Measurements from ENCODE around the gene PPT2.

The PPT2 gene, protein sequence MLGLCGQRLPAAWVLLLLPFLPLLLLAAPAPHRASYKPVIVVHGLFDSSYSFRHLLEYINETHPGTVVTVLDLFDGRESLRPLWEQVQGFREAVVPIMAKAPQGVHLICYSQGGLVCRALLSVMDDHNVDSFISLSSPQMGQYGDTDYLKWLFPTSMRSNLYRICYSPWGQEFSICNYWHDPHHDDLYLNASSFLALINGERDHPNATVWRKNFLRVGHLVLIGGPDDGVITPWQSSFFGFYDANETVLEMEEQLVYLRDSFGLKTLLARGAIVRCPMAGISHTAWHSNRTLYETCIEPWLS

GRCh38 chr6:32153564-32154513, at the start of gene PPT2:
Gene PPT2 (plus strand): TSS chr6:32154141. CDS start chr6:32154595, 454 bp downstream.
- peak; percentile 65 to 67 for DNase-seq (ENCODE audit: low read depth in 2 of 2)

DNA sequence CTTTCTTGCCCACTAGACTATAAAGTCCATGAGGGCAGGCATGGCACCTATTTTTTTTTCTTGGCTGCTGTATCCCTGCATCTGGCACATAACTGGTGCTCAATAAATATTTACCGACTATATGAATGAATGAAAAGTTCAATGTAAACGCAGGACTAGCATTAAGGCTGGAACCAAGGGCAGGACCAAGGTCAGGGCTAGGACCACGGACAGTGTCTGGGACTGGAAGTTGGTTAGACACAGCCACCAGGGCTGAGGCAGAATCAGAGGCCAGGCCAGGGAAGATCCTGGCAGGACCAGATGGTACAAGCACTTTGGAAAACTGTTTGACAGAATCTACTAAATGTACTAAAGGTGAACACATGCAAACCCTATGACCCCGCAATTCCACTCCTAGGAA, 48.5 kb upstream of the PPT2 start:
- no peak for DNase-seq (ENCODE audit: low read depth in 2 of 2)

GRCh38 chr6:32107406-32107805, 46.5 kb upstream of the PPT2 start:
- no peak for DNase-seq (ENCODE audit: low read depth in 2 of 2)

- DNase-seq (ENCODE audit: low read depth in 2 of 2): no peak
These were observed 45.8 kb upstream of the PPT2 start for GRCh38 chr6:32108094-32108627.

- DNase-seq (ENCODE audit: low read depth in 2 of 2): no peak
These were observed 45.2 kb upstream of the PPT2 start for GRCh38 chr6:32108727-32109113.

GRCh38 chr6:32109114-32109764, 44.7 kb upstream of the PPT2 start, which contains the start of gene TNXB:
Gene TNXB (minus strand): TSS chr6:32109338. CDS start chr6:32098198, 11,140 bp downstream.
- no peak for DNase-seq (ENCODE audit: low read depth in 2 of 2)

GRCh38 chr6:32109765-32110160, 44.2 kb upstream of the PPT2 start:
- DNase-seq (ENCODE audit: low read depth in 2 of 2): no peak

DNA sequence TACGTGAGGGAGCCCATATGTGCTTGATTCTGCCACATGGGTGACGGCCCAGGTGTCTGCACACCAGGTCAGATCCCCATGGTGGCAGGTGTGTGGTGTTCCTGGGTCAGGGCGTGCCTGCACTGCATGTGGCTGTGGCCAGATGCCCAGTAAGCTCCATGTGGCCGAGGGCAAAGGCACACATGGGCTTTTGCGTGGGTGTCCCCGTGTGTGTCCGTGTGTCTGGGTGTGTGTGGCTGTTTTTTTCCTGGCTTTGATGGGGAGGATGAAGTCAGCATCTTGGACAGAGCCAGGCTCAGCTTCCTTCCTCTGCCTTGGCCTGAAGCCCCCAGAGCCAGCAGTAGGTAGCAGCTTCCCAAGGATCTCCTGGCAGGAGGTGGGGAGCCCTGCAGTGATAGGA, 43.3 kb upstream of the PPT2 start:
- DNase-seq (ENCODE audit: low read depth in 2 of 2): no peak

- no peak for DNase-seq (ENCODE audit: low read depth in 2 of 2)
These were observed 42.4 kb upstream of the PPT2 start for GRCh38 chr6:32111424-32112066.

- no peak for DNase-seq (ENCODE audit: low read depth in 2 of 2)
These were observed 41.4 kb upstream of the PPT2 start for GRCh38 chr6:32112431-32112980.

GRCh38 chr6:32113386-32114352, 40.3 kb upstream of the PPT2 start:
- DNase-seq (ENCODE audit: low read depth in 2 of 2): no peak

GRCh38 chr6:32114796-32115195, 39.1 kb upstream of the PPT2 start:
- no peak for DNase-seq (ENCODE audit: low read depth in 2 of 2)

DNA sequence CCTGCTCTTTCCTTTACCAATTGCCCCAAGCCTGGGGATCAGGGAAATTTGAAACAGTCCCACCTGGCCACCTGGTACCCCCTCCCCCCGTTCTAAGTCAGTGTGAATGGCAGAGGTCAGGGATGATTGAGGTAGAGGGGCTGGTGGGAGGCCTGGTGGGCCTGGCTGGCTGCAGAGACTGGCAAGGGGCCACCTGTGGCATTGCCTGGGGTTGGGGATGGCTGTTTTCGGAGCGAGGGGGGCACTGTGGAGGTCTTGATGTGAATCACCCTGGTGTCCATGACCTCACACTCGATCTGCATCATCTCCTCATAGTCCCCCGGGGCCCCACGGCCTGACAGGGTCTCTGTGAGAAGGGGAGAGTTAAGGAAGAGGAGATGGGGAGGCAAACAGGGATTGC, 38.3 kb upstream of the PPT2 start:
- no peak for DNase-seq (ENCODE audit: low read depth in 2 of 2)

DNA sequence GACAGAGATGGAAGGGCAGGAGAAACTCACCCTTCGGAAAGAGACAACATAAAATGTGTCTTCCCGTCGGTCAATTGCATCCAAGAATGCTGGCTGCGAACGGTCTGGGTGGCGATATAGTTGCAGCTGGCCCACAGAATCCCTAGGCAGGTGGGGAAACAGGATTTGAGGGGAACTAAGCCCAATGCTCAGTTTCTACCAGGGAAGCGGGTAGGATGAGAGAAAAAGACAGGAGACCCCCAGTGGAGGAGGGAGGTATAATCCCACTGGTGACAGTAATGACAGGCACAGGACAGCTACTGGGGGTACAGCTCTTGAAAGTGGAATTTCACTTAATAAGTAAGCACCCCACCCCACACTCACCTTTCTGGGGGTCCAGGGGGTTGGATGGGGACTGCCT, 37.3 kb upstream of the PPT2 start:
- DNase-seq (ENCODE audit: low read depth in 2 of 2): no peak

DNA sequence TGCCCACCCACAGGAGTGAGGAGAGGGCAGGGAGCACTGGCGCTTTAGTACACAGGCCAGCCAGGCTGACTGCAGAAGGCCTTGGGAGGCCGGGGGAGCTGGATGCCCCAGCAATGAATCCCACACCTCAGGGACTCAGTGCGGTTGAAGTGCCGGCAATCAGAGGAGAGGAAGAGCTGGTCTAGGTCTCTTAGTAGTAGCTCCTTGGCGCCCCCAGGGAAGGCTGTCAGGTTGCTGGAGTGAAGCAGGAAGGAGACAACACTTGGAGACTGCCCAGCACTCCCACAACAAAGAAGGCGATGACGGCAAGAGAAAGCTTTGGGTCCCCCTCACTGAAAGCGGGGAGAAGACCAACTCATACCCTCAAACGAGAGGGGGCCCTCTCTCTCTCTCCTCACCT, 36.5 kb upstream of the PPT2 start:
- no peak for DNase-seq (ENCODE audit: low read depth in 2 of 2)

GRCh38 chr6:32118782-32119628, 34.9 kb upstream of the PPT2 start:
- DNase-seq (ENCODE audit: low read depth in 2 of 2): peak; percentile 52 to 62

GRCh38 chr6:32120573-32121059, 33.3 kb upstream of the PPT2 start:
- no peak for DNase-seq (ENCODE audit: low read depth in 2 of 2)

DNA sequence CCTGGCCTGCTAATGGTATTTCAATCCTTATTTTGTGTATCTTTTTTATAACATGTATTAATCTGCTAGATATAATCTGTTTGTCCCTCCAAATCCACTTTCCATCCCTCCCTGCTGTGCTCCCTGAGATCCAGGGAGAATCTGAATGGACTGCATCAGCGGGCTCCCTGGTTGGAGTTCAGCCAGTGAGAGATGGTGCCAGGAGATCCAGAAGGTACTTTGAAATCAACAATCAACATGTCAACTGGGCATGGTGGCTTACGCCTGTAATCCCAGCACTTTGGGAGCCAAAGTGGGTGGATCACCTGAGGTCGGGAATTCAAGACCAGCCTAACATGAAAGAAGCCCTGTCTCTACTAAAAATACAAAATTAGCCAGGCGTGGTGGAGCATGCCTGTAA, 30.3 kb upstream of the PPT2 start:
- no peak for DNase-seq (ENCODE audit: low read depth in 2 of 2)

GRCh38 chr6:32126880-32127279, 27.1 kb upstream of the PPT2 start:
- no peak for DNase-seq (ENCODE audit: low read depth in 2 of 2)

Data from stimulated activated CD4-positive, alpha-beta T cell treated with anti-CD3 and anti-CD28 coated beads, Interleukin-4, amount 100 ng/mL, for 48 hours (primary cell).